GM18873 (cell line): Measurements from ENCODE around the gene PACC1.
"Not testable (repeated sequence)": the region's sequence is repeated elsewhere in the genome, so short reads cannot be mapped to it uniquely, and the experiment has no call there.

Experiments used
- ATAC-seq: cut with Tn5 transposase; IDR thresholded peaks from one replicate; pipeline ENCODE4 v1.9.1; 2021; ENCODE audit warnings: mild to moderate bottlenecking, moderate library complexity, moderate number of reproducible peaks; ENCODE audit not compliant: unreplicated experiment, low FRiP score

Gene PACC1

GRCh38 chr1:212401042-212401441, 13.6 kb downstream of the PACC1 start:
- no peak for ATAC-seq

- no peak for ATAC-seq
Measured at GRCh38 chr1:212397171-212397570, 17.5 kb downstream of the PACC1 start.

GRCh38 chr1:212396638-212397037, 18.0 kb downstream of the PACC1 start:
- ATAC-seq: no peak

- ATAC-seq: not testable (repeated sequence)
Measured at GRCh38 chr1:212395678-212396437, 18.8 kb downstream of the PACC1 start.

- no peak for ATAC-seq
Measured at GRCh38 chr1:212388985-212389716, 25.5 kb downstream of the PACC1 start.

GRCh38 chr1:212386029-212386428, 28.7 kb downstream of the PACC1 start:
- ATAC-seq: no peak

- no peak for ATAC-seq
Measured at GRCh38 chr1:212381397-212382035, 33.2 kb downstream of the PACC1 start.

- ATAC-seq: no peak
Measured at GRCh38 chr1:212379366-212379765, 35.3 kb downstream of the PACC1 start.

- ATAC-seq: no peak
Measured at GRCh38 chr1:212377644-212378043, 37.0 kb downstream of the PACC1 start.

GRCh38 chr1:212375986-212376385, 38.7 kb downstream of the PACC1 start:
- ATAC-seq: no peak

- ATAC-seq: peak; percentile 59
Measured at GRCh38 chr1:212368073-212368484, 46.6 kb downstream of the PACC1 start.

- no peak for ATAC-seq
Measured at GRCh38 chr1:212367474-212368072, 47.1 kb downstream of the PACC1 start.

GRCh38 chr1:212366901-212367300, 47.8 kb downstream of the PACC1 start:
- ATAC-seq: no peak

GRCh38 chr1:212364985-212365384, 49.7 kb downstream of the PACC1 start:
- no peak for ATAC-seq

GRCh38 chr1:212359794-212360479, 54.7 kb downstream of the PACC1 start:
- ATAC-seq: no peak

GRCh38 chr1:212355230-212355969, 59.3 kb downstream of the PACC1 start:
- no peak for ATAC-seq

- ATAC-seq: no peak
Measured at GRCh38 chr1:212354464-212354863, 60.2 kb downstream of the PACC1 start.

GRCh38 chr1:212353181-212353580, 61.5 kb downstream of the PACC1 start:
- ATAC-seq: no peak

- no peak for ATAC-seq
Measured at GRCh38 chr1:212351588-212352362, 62.9 kb downstream of the PACC1 start.
